GM11168 (cell line): ENCODE data around the gene DCAF7.

Source experiments
- in situ Hi-C: fragments of 300-500 bp; cut with MboI; formaldehyde crosslinking; loops from one replicate; pipeline ENCODE4 v1.12.0; 2022; ENCODE audit warnings: low sequenced_read_pairs; ENCODE audit not compliant: unreplicated experiment

Gene DCAF7

DNA sequence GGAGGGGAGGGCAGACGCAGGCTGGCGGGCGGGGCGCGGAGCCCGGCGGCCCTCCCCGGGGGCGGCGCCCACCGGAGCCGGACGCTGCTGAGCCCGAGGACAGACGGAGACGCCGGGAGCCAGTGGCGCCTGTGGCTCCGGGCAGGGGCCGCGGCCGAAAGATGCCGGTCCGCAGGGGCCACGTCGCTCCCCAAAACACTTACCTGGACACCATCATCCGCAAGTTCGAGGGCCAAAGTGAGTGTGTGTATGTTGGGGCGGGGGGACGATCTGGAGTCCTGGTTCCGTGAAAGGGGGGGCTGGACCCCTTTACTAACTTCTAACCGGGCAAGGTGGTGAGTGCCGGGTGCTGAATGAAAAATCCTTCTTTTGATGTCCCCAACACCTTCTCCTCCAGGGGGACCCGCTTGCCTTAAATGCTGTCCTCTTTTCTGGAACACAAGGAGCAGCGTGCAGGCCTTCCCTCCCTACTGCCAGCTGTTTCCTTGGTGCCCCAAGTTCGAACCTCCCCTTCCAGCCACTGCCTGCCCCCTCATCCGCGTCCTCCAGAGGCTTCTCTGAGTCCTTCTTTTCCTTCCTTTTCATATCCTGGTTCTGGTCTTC is 26.9 kb upstream of the DCAF7 start, which contains the start of gene KCNH6:
TSS of gene KCNH6 (plus strand) at position 106 of the 603 bp plus-strand sequence. CDS start at position 162, 56 bp downstream.
- in situ Hi-C loops, result no loop called here

DNA sequence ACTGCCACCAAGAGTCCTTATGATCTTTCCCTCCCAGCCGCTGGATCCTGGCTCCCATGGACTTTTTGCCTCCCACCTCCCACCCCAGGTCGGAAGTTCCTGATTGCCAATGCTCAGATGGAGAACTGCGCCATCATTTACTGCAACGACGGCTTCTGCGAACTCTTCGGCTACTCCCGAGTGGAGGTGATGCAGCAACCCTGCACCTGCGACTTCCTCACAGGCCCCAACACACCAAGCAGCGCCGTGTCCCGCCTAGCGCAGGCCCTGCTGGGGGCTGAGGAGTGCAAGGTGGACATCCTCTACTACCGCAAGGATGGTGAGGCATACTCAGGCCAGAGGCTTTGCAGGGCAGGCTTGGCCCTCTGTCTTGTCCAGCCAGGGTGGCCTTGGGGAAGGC is 26.2 kb upstream of the DCAF7 start:
- in situ Hi-C loops, result no loop called here

DNA sequence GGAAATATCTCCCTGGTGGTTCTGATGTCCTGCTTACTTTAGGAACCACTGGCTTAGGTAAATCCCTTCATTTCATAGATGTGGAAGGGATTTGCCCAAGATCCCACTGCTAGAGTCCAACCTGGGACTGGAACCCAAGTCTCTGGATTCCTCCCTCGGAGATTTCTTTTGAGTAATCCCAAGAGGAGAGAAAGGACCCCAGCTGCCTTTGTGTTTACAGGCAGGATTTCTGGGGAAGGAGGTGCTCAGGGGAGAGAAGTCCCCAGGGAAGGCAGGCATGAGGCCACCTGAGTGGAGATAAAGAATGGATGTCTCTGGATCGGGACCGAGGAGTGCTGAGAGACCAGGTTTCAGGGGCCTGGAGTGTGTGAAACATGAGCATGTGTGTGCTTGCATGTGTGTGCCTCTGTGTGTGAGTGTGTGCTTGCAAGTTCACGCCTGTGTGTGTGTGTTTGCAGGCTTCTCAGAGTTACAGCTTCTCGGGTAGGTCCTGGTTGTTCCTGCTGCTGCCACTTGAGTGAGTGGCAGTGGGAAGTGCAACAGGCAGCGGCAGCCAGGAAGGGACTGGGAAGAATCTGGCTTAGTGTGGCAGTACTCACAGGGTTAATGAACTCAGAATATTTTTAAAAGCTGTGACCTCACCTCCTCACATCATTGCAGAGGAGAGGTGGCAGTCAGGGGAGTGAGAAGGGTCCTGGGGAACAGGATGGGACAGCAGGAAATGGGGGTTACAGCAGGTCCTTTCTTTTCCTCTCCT is 24.9 kb upstream of the DCAF7 start:
- in situ Hi-C loops, result no loop called here

DNA sequence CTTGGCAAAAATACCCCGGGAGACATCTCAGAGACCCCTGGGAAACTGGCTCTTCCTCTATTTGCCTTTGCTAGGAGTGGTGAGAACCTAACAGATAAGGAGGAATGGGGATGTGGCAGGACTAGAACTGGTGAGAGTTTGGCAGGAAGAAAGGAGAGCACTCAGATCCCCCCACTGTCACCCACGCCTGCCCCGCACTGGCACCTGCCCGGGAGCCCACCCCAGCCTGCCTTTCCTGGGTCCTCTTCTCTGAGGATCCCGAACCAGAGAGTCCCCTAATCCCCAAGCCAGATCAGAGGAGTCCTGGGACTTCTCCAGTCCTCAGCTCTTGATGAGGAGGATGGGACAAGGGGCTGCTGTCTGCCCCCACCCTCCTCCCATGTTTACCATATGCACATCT is 23.4 kb upstream of the DCAF7 start:
- in situ Hi-C loops, result no loop called here

DNA sequence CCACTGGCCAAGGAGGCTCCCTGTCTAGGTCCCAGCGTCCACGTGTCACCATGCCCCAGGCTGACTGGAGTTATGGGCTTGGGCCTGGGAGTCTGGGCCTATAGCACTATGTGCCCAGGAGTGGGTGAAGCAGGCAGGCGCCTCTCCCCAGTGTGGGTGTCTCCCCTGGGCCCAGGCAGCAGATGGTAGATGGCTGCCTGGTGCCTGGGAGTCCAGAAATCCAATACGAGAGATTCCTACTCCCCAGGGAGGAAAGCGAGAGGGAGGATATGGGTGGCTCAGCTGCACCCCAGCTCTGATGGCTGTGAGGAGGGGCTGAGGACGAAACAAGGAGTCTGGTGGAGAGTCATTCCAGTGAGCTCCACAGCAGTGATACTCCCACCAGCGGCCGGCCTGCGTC is 22.1 kb upstream of the DCAF7 start:
- in situ Hi-C loops, result no loop called here

DNA sequence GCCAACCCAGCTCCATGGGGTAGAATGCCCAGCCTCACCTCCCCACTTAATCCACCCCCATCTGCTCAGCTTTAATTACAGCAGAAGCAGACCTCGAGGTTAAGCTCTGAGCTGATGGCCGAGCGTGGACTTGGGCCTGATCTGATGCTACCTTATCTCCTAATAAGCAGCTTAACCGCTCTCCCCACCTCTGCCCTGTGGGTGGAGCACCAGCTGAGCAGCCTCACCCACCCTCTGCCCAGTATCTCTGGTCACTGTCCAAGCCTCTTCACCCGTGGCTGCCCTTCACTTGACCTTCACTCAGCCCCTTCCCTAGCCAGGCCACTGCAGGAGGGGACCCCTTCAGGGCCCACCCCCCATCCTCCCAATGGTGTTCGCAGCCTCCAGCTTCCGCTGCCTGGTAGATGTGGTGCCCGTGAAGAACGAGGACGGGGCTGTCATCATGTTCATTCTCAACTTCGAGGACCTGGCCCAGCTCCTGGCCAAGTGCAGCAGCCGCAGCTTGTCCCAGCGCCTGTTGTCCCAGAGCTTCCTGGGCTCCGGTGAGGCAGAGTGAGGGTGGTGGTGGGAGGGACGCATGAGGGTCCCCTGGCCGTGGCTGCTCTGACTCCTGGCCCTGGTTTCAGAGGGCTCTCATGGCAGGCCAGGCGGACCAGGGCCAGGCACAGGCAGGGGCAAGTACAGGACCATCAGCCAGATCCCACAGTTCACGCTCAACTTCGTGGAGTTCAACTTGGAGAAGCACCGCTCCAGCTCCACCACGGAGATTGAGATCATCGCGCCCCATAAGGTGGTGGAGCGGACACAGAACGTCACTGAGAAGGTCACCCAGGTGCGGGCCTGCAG is 20.3 kb upstream of the DCAF7 start:
- in situ Hi-C loops, result no loop called here

DNA sequence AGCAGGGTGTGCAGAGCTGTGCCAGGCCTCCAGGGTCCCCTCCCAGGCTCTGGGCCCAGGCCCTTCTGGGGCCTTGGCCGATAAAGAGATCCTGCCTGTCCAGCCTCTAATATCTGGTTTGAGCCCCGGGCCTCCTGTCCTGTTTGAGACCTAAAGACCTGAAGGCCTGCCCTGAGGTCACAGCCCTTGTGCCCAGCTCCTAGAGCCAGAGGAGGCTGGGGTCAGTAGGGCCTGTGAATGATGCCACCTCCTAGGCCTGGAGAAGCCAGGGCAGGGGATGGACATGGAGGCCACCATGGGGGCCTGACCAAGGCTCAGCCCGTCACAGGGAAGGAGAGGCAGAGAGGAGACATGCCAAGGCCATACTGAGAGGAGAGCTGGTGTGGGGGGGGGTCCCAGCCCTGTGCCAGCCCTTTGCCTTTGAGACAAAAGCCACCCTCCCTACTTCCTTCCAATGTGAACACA is 19.7 kb upstream of the DCAF7 start:
- in situ Hi-C loops, result no loop called here

DNA sequence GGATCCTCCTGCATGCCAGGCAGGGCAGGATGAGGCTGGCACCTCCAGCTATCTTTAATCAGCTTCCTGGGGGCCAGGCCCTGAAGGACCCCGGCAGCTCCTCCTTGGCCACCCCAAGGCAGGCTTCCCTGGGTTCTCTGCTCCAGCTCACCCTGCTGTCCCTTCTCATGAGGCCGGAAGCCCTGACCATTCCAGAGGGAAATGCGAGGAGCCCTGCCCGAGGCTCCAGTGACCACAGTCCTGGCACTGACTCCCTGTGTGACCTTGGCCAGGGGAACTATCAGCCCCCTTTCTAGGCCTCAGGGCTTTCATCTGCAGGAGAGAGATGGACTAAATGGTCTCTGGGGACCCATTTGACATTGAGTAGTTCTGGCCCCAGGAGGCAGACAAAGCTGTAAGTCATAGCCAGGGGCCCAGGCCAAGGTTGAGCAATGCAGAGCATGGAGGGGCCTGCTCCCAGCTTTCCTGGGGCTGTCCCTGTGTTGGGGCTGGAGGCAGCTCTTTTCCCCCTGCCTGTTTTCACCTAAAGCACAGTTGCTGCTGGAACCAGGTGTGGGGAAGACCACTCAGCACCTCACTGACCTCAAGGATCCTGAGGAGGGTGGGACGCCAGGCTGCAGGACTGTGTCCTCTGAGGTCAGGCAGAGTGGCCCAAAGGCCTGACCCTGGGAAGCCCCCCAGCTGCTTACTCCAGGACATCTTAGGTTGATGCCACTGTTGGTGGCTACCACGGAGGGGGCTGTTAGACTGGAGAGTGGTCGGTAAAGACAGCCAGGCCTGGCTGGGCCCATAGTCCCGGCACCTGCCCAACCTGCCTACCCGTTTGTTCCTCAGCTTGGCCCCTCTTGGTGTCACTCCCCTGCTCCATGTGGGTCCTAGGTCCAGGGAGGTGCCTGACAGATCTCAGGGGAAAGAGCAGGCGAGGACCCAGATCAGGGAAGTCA is 19.0 kb upstream of the DCAF7 start:
- in situ Hi-C loops, result no loop called here

DNA sequence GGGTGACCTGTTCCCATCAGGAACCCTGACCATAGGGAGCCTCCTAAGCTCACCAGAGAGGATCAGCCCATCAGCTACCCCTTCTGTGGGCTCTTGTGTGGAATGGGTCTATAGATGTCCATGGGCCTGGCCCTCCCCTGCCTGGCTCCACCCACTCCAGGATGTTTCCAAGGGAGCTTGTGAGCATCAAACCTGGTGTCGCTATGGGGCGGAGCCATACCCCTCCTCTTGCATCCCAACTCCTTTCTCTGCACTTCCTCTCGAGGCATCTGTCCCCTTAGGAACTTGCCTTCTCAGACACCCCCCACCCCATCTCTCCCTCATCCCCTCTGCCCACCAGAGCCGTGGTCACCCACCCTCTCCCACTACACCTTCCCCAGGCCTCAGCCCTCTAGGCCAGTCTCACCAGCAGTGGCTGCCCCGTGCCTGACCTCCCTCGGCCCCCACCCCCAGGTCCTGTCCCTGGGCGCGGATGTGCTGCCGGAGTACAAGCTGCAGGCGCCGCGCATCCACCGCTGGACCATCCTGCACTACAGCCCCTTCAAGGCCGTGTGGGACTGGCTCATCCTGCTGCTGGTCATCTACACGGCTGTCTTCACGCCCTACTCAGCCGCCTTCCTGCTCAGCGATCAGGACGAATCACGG is 16.7 kb upstream of the DCAF7 start:
- in situ Hi-C loops, result no loop called here

DNA sequence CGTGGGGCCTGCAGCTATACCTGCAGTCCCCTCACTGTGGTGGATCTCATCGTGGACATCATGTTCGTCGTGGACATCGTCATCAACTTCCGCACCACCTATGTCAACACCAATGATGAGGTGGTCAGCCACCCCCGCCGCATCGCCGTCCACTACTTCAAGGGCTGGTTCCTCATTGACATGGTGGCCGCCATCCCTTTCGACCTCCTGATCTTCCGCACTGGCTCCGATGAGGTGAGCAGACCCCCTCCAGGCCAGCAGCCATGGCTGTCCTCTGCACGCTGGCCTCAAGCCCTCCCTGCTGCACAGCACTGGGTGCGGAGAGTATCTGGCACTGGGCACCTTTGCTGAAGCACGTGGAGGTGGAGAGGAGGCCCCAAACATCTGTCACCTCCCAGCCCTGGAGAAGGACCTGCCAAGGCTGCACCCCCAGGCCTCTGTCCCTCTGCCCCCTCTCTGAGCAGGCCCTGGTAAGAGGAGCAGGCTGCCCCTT is 16.2 kb upstream of the DCAF7 start:
- in situ Hi-C loops, result no loop called here

DNA sequence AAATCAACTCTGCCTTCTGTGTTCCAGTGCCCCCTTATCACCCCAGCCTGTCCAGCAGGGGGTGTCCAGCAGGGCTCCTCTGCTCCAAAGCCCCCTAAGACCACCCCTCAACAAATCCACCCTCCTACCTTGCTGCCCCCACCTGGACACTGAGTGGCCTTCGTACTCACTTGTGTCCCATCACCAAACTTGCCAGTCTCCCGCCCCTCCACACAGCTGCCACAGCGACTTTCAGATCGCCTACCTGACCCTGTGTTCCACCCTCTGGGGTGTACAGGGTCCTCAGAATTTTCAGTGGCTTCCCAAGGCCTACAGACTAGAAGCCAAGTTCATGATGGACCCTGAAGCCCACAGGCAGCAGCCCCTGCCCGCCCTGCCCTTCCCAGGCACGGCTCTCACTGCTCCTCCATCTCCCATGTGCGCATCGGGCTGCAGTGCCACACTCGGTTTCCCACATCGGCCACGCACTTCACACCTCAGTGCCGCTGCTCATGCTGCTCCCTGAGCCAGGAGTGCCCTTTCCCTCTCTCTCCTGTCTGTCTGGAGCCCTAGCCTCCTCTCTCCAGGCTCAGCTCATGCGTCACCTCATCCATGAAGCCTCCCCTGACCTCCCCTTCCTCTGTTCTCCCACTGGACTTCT is 15.3 kb upstream of the DCAF7 start:
- in situ Hi-C loops, result no loop called here

DNA sequence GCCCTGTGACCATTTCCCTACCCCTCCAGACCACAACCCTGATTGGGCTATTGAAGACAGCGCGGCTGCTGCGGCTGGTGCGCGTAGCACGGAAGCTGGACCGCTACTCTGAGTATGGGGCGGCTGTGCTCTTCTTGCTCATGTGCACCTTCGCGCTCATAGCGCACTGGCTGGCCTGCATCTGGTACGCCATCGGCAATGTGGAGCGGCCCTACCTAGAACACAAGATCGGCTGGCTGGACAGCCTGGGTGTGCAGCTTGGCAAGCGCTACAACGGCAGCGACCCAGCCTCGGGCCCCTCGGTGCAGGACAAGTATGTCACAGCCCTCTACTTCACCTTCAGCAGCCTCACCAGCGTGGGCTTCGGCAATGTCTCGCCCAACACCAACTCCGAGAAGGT is 14.6 kb upstream of the DCAF7 start:
- in situ Hi-C loops, result no loop called here

DNA sequence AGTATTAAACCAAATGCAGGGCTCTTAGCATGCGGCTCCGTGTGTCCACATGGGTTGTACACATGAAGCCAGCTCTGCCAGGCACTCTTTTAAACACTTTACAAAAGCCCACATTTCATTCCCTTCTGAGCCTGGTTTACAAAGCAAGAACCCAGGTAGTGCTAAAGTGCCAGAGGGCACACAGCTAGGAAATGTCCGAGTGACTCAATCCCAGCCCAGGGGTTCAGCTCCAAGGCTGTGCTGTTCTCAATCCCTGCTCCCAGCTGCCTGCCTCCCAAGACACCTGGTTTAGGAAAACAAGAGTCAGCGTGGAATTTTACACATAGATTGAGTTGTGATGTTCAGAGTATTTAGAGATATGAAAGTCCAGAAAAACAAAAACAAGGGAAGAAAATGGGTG is 13.3 kb upstream of the DCAF7 start:
- in situ Hi-C loops, result no loop called here

DNA sequence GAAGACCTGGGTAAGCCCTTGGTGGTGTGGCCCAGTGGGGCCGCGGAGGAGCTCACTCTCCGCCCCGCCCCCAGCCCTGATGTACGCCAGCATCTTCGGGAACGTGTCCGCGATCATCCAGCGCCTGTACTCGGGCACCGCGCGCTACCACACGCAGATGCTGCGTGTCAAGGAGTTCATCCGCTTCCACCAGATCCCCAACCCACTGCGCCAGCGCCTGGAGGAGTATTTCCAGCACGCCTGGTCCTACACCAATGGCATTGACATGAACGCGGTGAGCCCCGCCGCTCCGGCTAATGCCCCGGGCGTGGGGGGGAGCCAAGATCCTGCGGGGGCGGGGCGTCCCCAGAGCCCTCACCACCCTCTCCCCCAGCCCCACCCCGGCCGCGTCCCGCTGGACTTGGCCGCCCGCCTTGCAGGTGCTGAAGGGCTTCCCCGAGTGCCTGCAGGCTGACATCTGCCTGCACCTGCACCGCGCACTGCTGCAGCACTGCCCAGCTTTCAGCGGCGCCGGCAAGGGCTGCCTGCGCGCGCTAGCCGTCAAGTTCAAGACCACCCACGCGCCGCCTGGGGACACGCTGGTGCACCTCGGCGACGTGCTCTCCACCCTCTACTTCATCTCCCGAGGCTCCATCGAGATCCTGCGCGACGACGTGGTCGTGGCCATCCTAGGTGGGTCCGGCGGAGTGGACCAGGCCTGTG is 12.1 kb upstream of the DCAF7 start:
- in situ Hi-C loops, result no loop called here

DNA sequence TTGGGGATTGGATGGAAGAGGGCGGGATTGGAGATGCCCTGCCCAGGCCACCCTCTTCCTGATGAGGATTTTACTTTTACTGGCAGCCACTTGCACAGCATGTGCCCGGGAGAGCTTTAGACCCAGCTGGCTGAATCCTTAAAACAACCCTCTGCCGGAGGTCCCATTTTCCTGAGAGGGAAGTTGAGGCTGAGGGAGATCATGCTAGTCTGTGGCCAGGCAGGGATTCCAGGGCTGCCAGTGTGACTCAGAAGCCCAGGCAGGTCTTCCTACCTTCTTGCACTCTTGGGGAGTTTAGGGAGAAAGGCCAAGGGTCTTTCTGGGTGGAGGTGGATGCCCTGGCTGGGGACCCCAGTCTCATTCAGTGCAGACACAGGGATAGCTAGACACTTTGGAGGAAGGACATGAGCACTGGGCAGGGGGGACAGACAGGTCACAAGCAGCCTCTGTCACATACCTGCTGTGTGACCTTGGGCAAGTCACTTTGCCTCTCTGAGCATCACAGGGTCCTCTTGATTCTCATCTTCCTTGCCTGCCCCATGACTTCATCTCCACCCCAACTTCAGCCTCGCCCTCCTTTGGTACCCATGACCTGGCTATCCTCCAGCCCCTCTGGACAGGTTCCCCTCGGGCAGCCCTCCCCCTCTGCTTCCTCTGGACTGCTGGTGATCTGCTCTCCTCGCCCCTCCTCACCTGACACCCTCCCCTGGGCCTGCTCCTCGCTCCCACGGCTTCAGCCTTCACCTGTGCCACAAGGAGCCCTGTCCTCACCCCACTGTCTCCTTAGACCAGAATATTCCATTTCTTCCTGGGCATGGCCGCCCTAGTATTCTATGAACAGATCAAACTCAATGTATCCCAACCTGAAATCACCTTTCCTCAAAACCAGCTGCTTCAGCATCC is 11.3 kb upstream of the DCAF7 start:
- in situ Hi-C loops, result no loop called here

DNA sequence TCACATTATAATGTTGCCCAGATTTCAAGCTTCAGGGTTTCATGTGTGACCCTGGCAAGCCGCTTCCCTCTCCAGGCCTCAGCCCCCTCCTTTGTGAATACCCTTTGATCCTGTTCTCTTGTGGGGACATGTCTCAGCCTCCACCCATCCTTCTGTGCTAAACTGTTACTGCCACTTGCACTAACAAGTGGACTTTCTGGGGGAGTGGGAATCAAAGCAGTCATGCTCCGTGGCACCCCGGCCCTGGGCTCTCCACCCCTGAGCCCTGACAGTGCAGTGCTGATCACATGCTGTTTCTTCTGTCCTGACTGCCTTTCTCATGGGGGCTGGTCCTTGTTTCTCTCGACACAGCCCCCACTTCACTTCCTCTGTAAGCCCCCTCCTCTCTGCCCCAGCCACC is 9.7 kb upstream of the DCAF7 start:
- in situ Hi-C loops, result no loop called here

DNA sequence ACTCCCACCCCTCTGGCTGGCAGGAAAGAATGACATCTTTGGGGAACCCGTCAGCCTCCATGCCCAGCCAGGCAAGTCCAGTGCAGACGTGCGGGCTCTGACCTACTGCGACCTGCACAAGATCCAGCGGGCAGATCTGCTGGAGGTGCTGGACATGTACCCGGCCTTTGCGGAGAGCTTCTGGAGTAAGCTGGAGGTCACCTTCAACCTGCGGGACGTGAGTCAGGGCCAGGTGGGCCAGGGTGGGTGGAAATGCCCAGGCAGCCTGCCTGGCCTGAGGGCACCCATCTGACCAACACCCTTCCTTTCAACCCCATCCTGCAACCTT is 8.1 kb upstream of the DCAF7 start:
- in situ Hi-C loops, result no loop called here
